ENCODE measurements around the gene NEK9.

Gene NEK9

DNA sequence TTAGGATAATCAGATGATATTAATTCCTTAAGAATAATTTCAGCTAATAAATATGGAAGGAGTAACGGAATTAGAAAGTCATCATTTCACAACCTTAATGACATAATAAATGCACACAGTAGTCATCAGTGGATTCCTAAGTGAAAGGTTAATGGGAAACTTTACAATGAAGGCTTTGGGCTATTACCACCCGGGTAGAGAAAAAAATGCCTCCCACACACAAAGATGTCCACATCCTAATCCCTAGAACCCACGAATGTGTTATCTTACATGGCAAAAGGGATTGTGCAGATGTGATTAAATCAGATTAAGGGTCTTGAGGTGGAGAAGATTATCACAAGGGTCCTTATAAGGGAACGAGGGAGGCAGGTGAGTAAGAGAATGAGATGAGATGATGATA lies 43.9 kb upstream of the NEK9 start:
- no peak for TF ChIP-seq SIN3A (IDR thresholded peaks at IDR 0.05; ENCODE audit: borderline replicate concordance, insufficient read depth, low read length)
- TF ChIP-seq TAF1 (IDR thresholded peaks at IDR 0.05; ENCODE audit: borderline replicate concordance, insufficient read depth, low read length), result no peak
- no peak for TF ChIP-seq POLR2AphosphoS5 (IDR thresholded peaks at IDR 0.05; ENCODE audit: low read depth, low read length)
- no peak for TF ChIP-seq FOXP2 (optimal IDR thresholded peaks at IDR 0.05; ENCODE audit: borderline replicate concordance, extremely low read depth, extremely low read length, insufficient read depth)
- TF ChIP-seq, protein P1, sequence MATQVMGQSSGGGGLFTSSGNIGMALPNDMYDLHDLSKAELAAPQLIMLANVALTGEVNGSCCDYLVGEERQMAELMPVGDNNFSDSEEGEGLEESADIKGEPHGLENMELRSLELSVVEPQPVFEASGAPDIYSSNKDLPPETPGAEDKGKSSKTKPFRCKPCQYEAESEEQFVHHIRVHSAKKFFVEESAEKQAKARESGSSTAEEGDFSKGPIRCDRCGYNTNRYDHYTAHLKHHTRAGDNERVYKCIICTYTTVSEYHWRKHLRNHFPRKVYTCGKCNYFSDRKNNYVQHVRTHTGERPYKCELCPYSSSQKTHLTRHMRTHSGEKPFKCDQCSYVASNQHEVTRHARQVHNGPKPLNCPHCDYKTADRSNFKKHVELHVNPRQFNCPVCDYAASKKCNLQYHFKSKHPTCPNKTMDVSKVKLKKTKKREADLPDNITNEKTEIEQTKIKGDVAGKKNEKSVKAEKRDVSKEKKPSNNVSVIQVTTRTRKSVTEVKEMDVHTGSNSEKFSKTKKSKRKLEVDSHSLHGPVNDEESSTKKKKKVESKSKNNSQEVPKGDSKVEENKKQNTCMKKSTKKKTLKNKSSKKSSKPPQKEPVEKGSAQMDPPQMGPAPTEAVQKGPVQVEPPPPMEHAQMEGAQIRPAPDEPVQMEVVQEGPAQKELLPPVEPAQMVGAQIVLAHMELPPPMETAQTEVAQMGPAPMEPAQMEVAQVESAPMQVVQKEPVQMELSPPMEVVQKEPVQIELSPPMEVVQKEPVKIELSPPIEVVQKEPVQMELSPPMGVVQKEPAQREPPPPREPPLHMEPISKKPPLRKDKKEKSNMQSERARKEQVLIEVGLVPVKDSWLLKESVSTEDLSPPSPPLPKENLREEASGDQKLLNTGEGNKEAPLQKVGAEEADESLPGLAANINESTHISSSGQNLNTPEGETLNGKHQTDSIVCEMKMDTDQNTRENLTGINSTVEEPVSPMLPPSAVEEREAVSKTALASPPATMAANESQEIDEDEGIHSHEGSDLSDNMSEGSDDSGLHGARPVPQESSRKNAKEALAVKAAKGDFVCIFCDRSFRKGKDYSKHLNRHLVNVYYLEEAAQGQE (IDR thresholded peaks at IDR 0.05; ENCODE audit: insufficient read depth in 1 of 2, low read depth in 2 of 2, low read length in 2 of 2), result no peak

DNA sequence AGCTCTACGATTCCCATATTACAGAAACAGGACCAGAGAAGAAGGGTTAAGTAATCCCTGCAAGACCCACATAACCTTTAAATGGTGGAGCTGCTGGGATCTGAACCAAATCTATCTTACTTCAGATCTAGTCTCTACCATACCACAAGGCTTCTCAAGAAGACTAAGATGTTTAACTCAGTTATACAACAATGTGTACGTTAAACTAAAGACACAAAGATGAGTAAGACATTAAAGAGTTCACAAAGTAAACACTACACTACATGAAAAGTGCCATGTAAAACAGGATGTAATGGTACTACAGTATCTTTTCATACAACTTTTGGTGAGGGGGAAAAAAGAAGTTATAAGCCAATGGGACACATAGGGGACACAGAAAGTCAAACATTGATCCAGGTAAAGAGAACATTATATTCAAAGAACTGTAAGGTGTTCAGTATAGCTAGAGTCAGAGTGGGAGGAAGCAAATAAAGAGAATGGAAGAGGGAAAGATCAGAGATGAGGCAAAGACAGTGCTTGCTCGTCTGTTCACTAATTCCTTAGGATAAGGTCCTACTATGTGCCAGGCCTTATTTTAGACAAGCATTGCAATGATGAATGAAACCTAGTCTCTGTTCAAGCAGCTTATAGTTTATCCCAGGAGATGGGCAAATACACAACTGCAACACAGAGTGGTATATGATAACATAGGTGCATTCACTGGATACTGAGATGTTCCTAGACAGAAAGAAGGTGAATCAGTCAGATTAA lies 41.9 kb upstream of the NEK9 start:
- TF ChIP-seq FOXP2 (optimal IDR thresholded peaks at IDR 0.05; ENCODE audit: borderline replicate concordance, extremely low read depth, extremely low read length, insufficient read depth) (no peak), POLR2AphosphoS5 (IDR thresholded peaks at IDR 0.05; ENCODE audit: low read depth, low read length) (no peak), SIN3A (IDR thresholded peaks at IDR 0.05; ENCODE audit: borderline replicate concordance, insufficient read depth, low read length) (no peak)
- TF ChIP-seq, protein P1 (IDR thresholded peaks at IDR 0.05; ENCODE audit: insufficient read depth in 1 of 2, low read depth in 2 of 2, low read length in 2 of 2), result no peak

DNA sequence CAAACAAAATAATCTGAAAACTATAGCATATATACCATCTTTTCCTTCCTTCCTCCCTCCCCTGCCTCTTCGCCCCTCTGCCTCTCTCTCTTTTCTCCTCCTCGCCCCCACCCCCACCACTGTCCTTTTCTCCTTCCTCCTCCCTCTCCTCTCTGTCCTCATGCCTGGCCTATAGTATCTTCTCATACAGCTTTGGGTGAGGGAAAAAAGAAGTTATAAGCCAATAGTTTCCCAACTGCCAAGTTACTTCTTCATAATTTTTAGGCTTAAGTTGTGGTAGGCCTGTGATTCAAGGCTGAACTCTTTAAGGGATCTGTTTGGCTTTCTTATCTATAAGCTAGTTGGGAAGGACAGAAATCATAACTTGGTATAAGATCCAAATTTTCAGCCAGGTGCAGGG lies 40.5 kb upstream of the NEK9 start:
- TF ChIP-seq TAF1 (IDR thresholded peaks at IDR 0.05; ENCODE audit: borderline replicate concordance, insufficient read depth, low read length) (no peak), SIN3A (IDR thresholded peaks at IDR 0.05; ENCODE audit: borderline replicate concordance, insufficient read depth, low read length) (no peak), POLR2AphosphoS5 (IDR thresholded peaks at IDR 0.05; ENCODE audit: low read depth, low read length) (no peak)

DNA sequence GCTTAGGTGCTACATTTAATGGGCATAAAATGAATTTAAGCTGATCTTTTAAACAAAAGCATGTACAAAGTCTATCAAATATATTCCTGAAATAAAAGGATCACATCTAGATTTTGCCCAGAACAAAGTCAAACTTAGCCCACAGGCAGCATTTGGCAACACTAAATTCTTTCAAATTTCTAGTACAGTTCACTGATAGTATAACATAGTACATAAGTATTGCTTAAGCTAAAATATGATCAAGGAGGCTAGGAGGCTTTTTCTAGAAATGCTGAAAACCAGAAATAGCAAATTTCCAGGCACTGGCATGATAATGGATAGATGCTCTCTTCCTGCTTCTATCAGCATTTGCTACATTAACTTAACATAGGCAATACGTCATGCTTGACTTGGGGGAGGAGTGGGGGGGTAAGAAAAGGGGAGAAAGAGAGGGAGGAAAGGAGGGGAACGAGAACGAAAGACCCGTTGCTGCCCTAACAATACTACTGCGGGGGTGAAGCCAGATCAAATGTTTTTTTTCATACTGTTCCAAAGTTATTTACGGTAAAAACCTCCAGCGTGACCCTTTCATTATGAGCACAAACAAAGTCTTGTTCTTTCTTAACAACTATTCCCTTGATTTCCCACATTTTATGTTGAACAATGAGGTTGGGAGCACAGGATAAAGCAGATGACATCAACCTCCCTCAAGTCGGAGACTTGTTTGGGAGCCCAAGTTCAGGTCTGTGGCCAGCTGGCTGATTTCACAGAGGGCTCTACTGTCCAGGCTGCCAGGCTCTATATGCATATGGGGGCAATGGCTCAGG lies 38.9 kb upstream of the NEK9 start:
- TF ChIP-seq TAF1 (IDR thresholded peaks at IDR 0.05; ENCODE audit: borderline replicate concordance, insufficient read depth, low read length) (no peak), SIN3A (IDR thresholded peaks at IDR 0.05; ENCODE audit: borderline replicate concordance, insufficient read depth, low read length) (no peak), POLR2AphosphoS5 (IDR thresholded peaks at IDR 0.05; ENCODE audit: low read depth, low read length) (no peak), FOXP2 (optimal IDR thresholded peaks at IDR 0.05; ENCODE audit: borderline replicate concordance, extremely low read depth, extremely low read length, insufficient read depth) (no peak)
- TF ChIP-seq, protein P1 (IDR thresholded peaks at IDR 0.05; ENCODE audit: insufficient read depth in 1 of 2, low read depth in 2 of 2, low read length in 2 of 2), result no peak

DNA sequence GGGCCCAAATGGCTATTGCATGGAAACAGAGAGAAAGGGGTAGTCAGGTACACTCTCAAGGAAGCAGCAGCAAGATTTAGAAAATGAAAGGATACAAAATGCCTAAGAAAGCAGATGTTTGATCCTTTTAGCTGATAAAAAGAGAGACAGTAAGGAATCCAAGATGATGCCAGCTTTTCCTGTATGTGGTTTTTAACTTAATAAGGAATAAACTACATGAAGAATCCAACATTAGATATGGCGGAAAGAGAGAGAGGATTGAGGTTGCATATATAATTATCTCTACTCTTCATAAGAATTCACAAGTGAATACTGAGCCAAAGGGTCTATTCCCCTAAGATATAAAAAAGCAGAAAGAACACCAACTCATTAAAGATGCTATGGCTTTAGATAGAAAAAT lies 38.0 kb upstream of the NEK9 start:
- TF ChIP-seq TAF1 (IDR thresholded peaks at IDR 0.05; ENCODE audit: borderline replicate concordance, insufficient read depth, low read length), result no peak
- TF ChIP-seq, protein P1 (IDR thresholded peaks at IDR 0.05; ENCODE audit: insufficient read depth in 1 of 2, low read depth in 2 of 2, low read length in 2 of 2), result no peak
- TF ChIP-seq POLR2AphosphoS5 (IDR thresholded peaks at IDR 0.05; ENCODE audit: low read depth, low read length), result no peak
- no peak for TF ChIP-seq FOXP2 (optimal IDR thresholded peaks at IDR 0.05; ENCODE audit: borderline replicate concordance, extremely low read depth, extremely low read length, insufficient read depth)
- no peak for TF ChIP-seq SIN3A (IDR thresholded peaks at IDR 0.05; ENCODE audit: borderline replicate concordance, insufficient read depth, low read length)
